ENCODE data around the gene PTPRG.

The PTPRG gene

GRCh38 chr3:61871644-61872043 lies 310.3 kb downstream of the PTPRG start:
- Mint-ChIP-seq H3K36me3 (ENCODE audit: low read depth) (no peaks in the 10 kb centered on the region), H3K27ac (peak overlapping the region; percentile 85), H3K4me3 (no peak overlapping the region), H3K4me1 (peaks cover 85% of the 10 kb centered on the region), H3K27me3 (ENCODE audit: low read depth, poor library complexity) (peaks cover 3% of the 10 kb centered on the region), H3K9me3 (no peaks in the 10 kb centered on the region)
- DNase-seq: no peak
- no peak for TF ChIP-seq CTCF (IDR thresholded peaks at IDR 0.05)

- Mint-ChIP-seq H3K27me3 (ENCODE audit: low read depth, poor library complexity) (peaks cover 3% of the 10 kb centered on the region), H3K27ac (peak overlapping the region; percentile 85), H3K4me1 (peaks cover 91% of the 10 kb centered on the region), H3K4me3 (no peak overlapping the region), H3K9me3 (no peaks in the 10 kb centered on the region), H3K36me3 (ENCODE audit: low read depth) (no peaks in the 10 kb centered on the region)
- TF ChIP-seq CTCF (IDR thresholded peaks at IDR 0.05): no peak
- DNase-seq: no peak
Observed at GRCh38 chr3:61872077-61872706, 310.8 kb downstream of the PTPRG start.

- no peak for TF ChIP-seq CTCF (IDR thresholded peaks at IDR 0.05)
- H3K9me3 Mint-ChIP-seq: no peaks in the 10 kb centered on the region
- no peaks in the 10 kb centered on the region for H3K36me3 Mint-ChIP-seq (ENCODE audit: low read depth)
- peak overlapping the region; percentile 30 for H3K4me3 Mint-ChIP-seq
- peaks cover 91% of the 10 kb centered on the region for H3K4me1 Mint-ChIP-seq
- H3K27ac Mint-ChIP-seq: peak overlapping the region; percentile 96
- no peak for DNase-seq
- H3K27me3 Mint-ChIP-seq (ENCODE audit: low read depth, poor library complexity): no peaks in the 10 kb centered on the region
Observed at GRCh38 chr3:61875046-61875844, 313.9 kb downstream of the PTPRG start.

- DNase-seq: no peak
- H3K36me3 Mint-ChIP-seq (ENCODE audit: low read depth): no peaks in the 10 kb centered on the region
- H3K4me3 Mint-ChIP-seq: no peak overlapping the region
- no peaks in the 10 kb centered on the region for H3K27me3 Mint-ChIP-seq (ENCODE audit: low read depth, poor library complexity)
- H3K9me3 Mint-ChIP-seq: no peaks in the 10 kb centered on the region
- no peak for TF ChIP-seq CTCF (IDR thresholded peaks at IDR 0.05)
- peak overlapping the region; percentile 94 for H3K27ac Mint-ChIP-seq
- peaks cover 95% of the 10 kb centered on the region for H3K4me1 Mint-ChIP-seq
Observed at GRCh38 chr3:61875976-61876671, 314.8 kb downstream of the PTPRG start.

- no peak for DNase-seq
- no peaks in the 10 kb centered on the region for H3K36me3 Mint-ChIP-seq (ENCODE audit: low read depth)
- no peak for TF ChIP-seq CTCF (IDR thresholded peaks at IDR 0.05)
- peaks cover 95% of the 10 kb centered on the region for H3K4me1 Mint-ChIP-seq
- no peaks in the 10 kb centered on the region for H3K9me3 Mint-ChIP-seq
- no peaks in the 10 kb centered on the region for H3K27me3 Mint-ChIP-seq (ENCODE audit: low read depth, poor library complexity)
- peak overlapping the region; percentile 77 for H3K27ac Mint-ChIP-seq
- H3K4me3 Mint-ChIP-seq: no peak overlapping the region
Observed at GRCh38 chr3:61876797-61877196, 315.4 kb downstream of the PTPRG start.

All from nephron progenitor cell (in vitro differentiated cells).